GM23248 (cell line): Measurements from ENCODE around the gene BOLA2.
"Not testable (repeated sequence)": the region's sequence is repeated elsewhere in the genome, so short reads cannot be mapped to it uniquely, and the experiment has no call there.

Experiments
- EZH2 ChIP-seq: fragments of 200-600 bp; sonication (generic); IDR thresholded peaks from 2 replicates; pipeline ENCODE4 v1.6.1; 2018; ENCODE audit warnings: antibody characterized with exemption, mild to moderate bottlenecking; ENCODE audit not compliant: insufficient read depth, poor library complexity, severe bottlenecking
- EZH2phosphoT487 ChIP-seq: fragments of 200-600 bp; sonication (generic); IDR thresholded peaks from 2 replicates; pipeline ENCODE4 v1.6.1; 2018; ENCODE audit warnings: antibody characterized with exemption, moderate library complexity, mild to moderate bottlenecking, low read depth; ENCODE audit not compliant: insufficient read depth

DNA sequence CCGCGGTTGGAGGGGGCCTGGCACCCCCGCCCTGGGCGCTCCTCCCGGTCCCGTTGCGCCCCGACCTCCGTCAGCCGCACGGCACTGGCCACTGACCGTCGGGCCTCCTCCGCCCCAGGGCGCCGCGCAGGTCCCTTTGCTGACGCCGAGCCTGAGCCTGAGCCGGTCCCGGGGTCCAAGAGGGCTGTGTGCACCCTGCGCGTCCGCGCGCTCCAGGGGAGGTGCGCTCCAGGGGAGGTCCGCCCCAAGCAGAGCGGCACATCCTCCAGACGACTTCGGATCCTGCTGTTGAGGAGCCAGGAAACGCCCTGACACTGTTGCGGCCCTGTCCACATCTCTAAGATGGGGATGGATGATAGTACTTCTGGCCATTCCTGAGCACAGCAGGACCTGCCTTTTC, 12.8 kb upstream of the BOLA2 start:
- TF ChIP-seq EZH2, EZH2phosphoT487: not testable (repeated sequence)
